HepG2 (cell line): Measurements from ENCODE around the gene GAL3ST2. TPM values are rescaled to one million over a fixed set of nuclear protein-coding genes. Genes with fewer than 3 reads are reported as not detected.
A peak's percentile ranks its signal among the peaks of the same experiment; 100 is the strongest.

Experiments used
- AKAP8 ChIP-seq: sonication (generic); formaldehyde crosslinking; IDR thresholded peaks from 2 replicates; pipeline ENCODE4 v1.5.1; 2020; ENCODE audit warnings: mild to moderate bottlenecking, missing genetic modification reagents
- ATF4 ChIP-seq, 2 experiments: fragments of 450-650 bp in 1 of 2; sonication (generic) in 1 of 2; formaldehyde crosslinking; IDR thresholded peaks; 2 replicates each; pipeline versions ENCODE4 v1.5.0 to v1.8.0; 2020 to 2022; ENCODE audit warnings: mild to moderate bottlenecking in 1 of 2, missing genetic modification reagents in 1 of 2
- CERS6 ChIP-seq: sonication (generic); formaldehyde crosslinking; IDR thresholded peaks from 2 replicates; pipeline ENCODE4 v1.5.0; 2020; ENCODE audit warnings: missing genetic modification reagents
- DNMT1 ChIP-seq: sonication (generic); formaldehyde crosslinking; IDR thresholded peaks from 2 replicates; pipeline ENCODE4 v1.5.1; 2020; ENCODE audit warnings: mild to moderate bottlenecking, missing genetic modification reagents
- DZIP1 ChIP-seq: sonication (generic); formaldehyde crosslinking; IDR thresholded peaks from 2 replicates; pipeline ENCODE4 v1.5.0; 2020; ENCODE audit warnings: mild to moderate bottlenecking, missing genetic modification reagents
- HIVEP1 ChIP-seq: sonication (generic); formaldehyde crosslinking; IDR thresholded peaks from 2 replicates; pipeline ENCODE4 v1.4.0; 2020; ENCODE audit warnings: mild to moderate bottlenecking, missing genetic modification reagents
- HMG20B ChIP-seq: conservative IDR thresholded peaks from 2 replicates; pipeline ENCODE4 v1.6.1; 2016; ENCODE audit warnings: missing genetic modification reagents, missing compliant biosample characterization
- HOMEZ ChIP-seq: IDR thresholded peaks from 2 replicates; pipeline ENCODE4 v1.6.1; 2016; ENCODE audit warnings: low read depth
- IKZF1 ChIP-seq: fragments of 450-650 bp; IDR thresholded peaks from 2 replicates; pipeline ENCODE4 v1.7.1; 2016
- PATZ1 ChIP-seq: sonication (generic); formaldehyde crosslinking; IDR thresholded peaks from 2 replicates; pipeline ENCODE4 v1.4.0; 2020; ENCODE audit warnings: missing genetic modification reagents
- RBFOX2 ChIP-seq: fragments of 200-400 bp; formaldehyde crosslinking; IDR thresholded peaks from 2 replicates; pipeline ENCODE4 v1.6.1; 2017; ENCODE audit warnings: low read depth, mild to moderate bottlenecking, low read length
- SMYD3 ChIP-seq: sonication (generic); formaldehyde crosslinking; IDR thresholded peaks from 2 replicates; pipeline ENCODE4 v1.8.1; 2023; ENCODE audit warnings: mild to moderate bottlenecking, missing genetic modification reagents
- SP140L ChIP-seq: sonication (generic); formaldehyde crosslinking; IDR thresholded peaks from 2 replicates; pipeline ENCODE4 v1.4.0; 2020; ENCODE audit warnings: missing genetic modification reagents, borderline replicate concordance
- ZBTB38 ChIP-seq: sonication (generic); formaldehyde crosslinking; IDR thresholded peaks from 2 replicates; pipeline ENCODE4 v1.5.1; 2020; ENCODE audit warnings: mild to moderate bottlenecking, missing genetic modification reagents
- ZFX ChIP-seq: sonication (generic); formaldehyde crosslinking; IDR thresholded peaks from 2 replicates; pipeline ENCODE4 v1.4.0; 2020; ENCODE audit warnings: mild to moderate bottlenecking, low read depth, missing genetic modification reagents, moderate library complexity
- ZKSCAN5 ChIP-seq: sonication (generic); formaldehyde crosslinking; IDR thresholded peaks from 2 replicates; pipeline ENCODE4 v1.5.1; 2020; ENCODE audit warnings: mild to moderate bottlenecking, missing genetic modification reagents
- ZNF335 ChIP-seq: sonication (generic); formaldehyde crosslinking; IDR thresholded peaks from 2 replicates; pipeline ENCODE4 v1.4.0; 2020; ENCODE audit warnings: missing genetic modification reagents
- ZNF557 ChIP-seq: sonication (generic); formaldehyde crosslinking; IDR thresholded peaks from 2 replicates; pipeline ENCODE4 v1.4.0; 2020; ENCODE audit warnings: missing genetic modification reagents
- ZNF691 ChIP-seq: sonication (generic); formaldehyde crosslinking; IDR thresholded peaks from 2 replicates; pipeline ENCODE4 v1.4.0; 2020; ENCODE audit warnings: missing genetic modification reagents, low read depth, mild to moderate bottlenecking, borderline replicate concordance
- ZNF724P ChIP-seq: sonication (generic); formaldehyde crosslinking; IDR thresholded peaks from 2 replicates; pipeline ENCODE4 v1.8.0; 2022; ENCODE audit warnings: missing genetic modification reagents, borderline replicate concordance
- polyA plus RNA-seq, 8 experiments: library from polyadenylated mRNA; depleted of rRNA in 3 of 8; stranded (reverse) in 7 of 8; unstranded in 1 of 8; fragments of >200 nt; fragmentation: Illumina TruSeq in 4 of 8; extraction: Trizol in 4 of 8; gene quantifications; 2 replicates each; pipeline versions ENCODE4 v1.2.1 to v1.2.3, GENCODE V29; 2011 to 2016; ENCODE audit warnings: low read depth in 4 of 8, missing spikeins in 1 of 8, mixed read lengths in 1 of 8; ENCODE audit not compliant: insufficient read depth in 1 of 8
- total RNA-seq, 5 experiments: library from RNA; depleted of rRNA; stranded (reverse); fragments of >200 nt; fragmentation: Illumina TruSeq; extraction: Trizol; gene quantifications; 2 replicates each; pipeline ENCODE4 v1.2.3, GENCODE V29; 2016; ENCODE audit warnings: low read depth in 1 of 5

The GAL3ST2 gene
- total and polyA plus RNA-seq, 2 of the 13 experiments (the other 11 are each of a cell fraction or from before 2014, with no cell fraction given) = 0.17 to 0.20 TPM

GRCh38 chr2:241815477-241816430 is 39.1 kb downstream of the GAL3ST2 start (continued):
- TF ChIP-seq ATF4 (CRISPR knock-in tag; IDR thresholded peaks at IDR 0.05) = no peak
- TF ChIP-seq ZNF691 (CRISPR knock-in tag) = no peak
- no peak for TF ChIP-seq PATZ1
- TF ChIP-seq DZIP1 (CRISPR knock-in tag) = 0 out of 2 replicates have a peak, but pooled peaks have one; percentile 39
- TF ChIP-seq AKAP8 = peak; percentile 87
- no peak for TF ChIP-seq IKZF1
- TF ChIP-seq HIVEP1 = no peak
- no peak for TF ChIP-seq SP140L (CRISPR knock-in tag)
- no peak for TF ChIP-seq ZNF557 (CRISPR knock-in tag)
- peak; percentile 83; the same call in 1 of the 2 replicates for TF ChIP-seq DNMT1
- no peak for TF ChIP-seq CERS6
- no peak for TF ChIP-seq SMYD3 (CRISPR knock-in tag)
- no peak; the same call in 1 of the 2 replicates for TF ChIP-seq ZFX
- TF ChIP-seq ZKSCAN5 (CRISPR knock-in tag) = no peak
- no peak for TF ChIP-seq ZNF335 (CRISPR knock-in tag)
- no peak for TF ChIP-seq HMG20B (CRISPR knock-in tag)
- peak; percentile 44 for TF ChIP-seq RBFOX2
- TF ChIP-seq ZBTB38 = peak; percentile 53
- TF ChIP-seq HOMEZ (CRISPR knock-in tag) = no peak
- no peak for TF ChIP-seq ZNF724P (CRISPR knock-in tag)
